Adrenal gland (tissue), 12 donors: ENCODE data around the gene IRX2. TPM values are rescaled to one million over a fixed set of nuclear protein-coding genes. Genes with fewer than 3 reads are reported as not detected.
A peak's percentile ranks its signal among the peaks of the same experiment; 100 is the strongest.

Experiments
- DNase-seq, 7 donors: peaks; one replicate each; pipeline ENCODE4 v3.0.0-alpha.2; 2019 to 2020
- H3K27ac ChIP-seq, 5 donors: fragments of 200-600 bp; sonication (generic) in 4 of 5; 1 replicate in 3 of 5; 2 replicates in 2 of 5; pipeline versions ENCODE4 v1.5.1 to v1.8.0; 2016 to 2020; ENCODE audit warnings: mild to moderate bottlenecking in 1 of 5
- H3K27me3 ChIP-seq: fragments of 200-600 bp; 2 replicates; pipeline ENCODE4 v1.8.0; 2021
- H3K36me3 ChIP-seq, 2 donors: fragments of 200-600 bp; replicated peaks in 1 of 2; 1 replicate in 1 of 2; 2 replicates in 1 of 2; pipeline versions ENCODE4 v1.5.1 to v1.8.0; 2018 to 2022
- H3K4me1 ChIP-seq, 2 donors: fragments of 200-600 bp; replicated peaks in 1 of 2; 1 replicate in 1 of 2; 2 replicates in 1 of 2; pipeline versions ENCODE4 v1.5.1 to v1.8.0; 2018 to 2021
- H3K4me3 ChIP-seq, 4 donors: fragments of 200-600 bp; sonication (generic) in 3 of 4; one replicate each; pipeline ENCODE4 v1.5.1; 2016 to 2018
- H3K9me3 ChIP-seq, 3 donors: fragments of 200-600 bp; sonication (generic) in 1 of 3; replicated peaks in 1 of 3; 1 replicate in 2 of 3; 2 replicates in 1 of 3; pipeline versions ENCODE4 v1.5.1 to v1.8.0; 2016 to 2021
- CTCF ChIP-seq, 6 experiments: fragments of 450-650 bp in 4 of 6; fragments of 200-600 bp in 2 of 6; sonication (generic) in 1 of 6; IDR thresholded peaks; 1 replicate in 5 of 6; 2 replicates in 1 of 6; pipeline versions ENCODE4 v1.5.1 to v1.8.0; 2016 to 2021; ENCODE audit warnings: antibody characterized with exemption in 6 of 6, mild to moderate bottlenecking in 2 of 6, moderate library complexity in 1 of 6
- POLR2A ChIP-seq, 2 donors: fragments of 450-650 bp; IDR thresholded peaks; one replicate each; pipeline ENCODE4 v1.6.1; 2017; ENCODE audit warnings: antibody characterized with exemption in 2 of 2, mild to moderate bottlenecking in 2 of 2, moderate library complexity in 1 of 2
- WGBS, 4 donors: extraction: QIAGEN DNeasy Blood & Tissue Kit in 2 of 4; methylation state at CpG; one replicate each; pipeline versions ENCODE4 v1.1.5 to v1.1.7; 2013 to 2017; 5-methylcytosine and 5-hydroxymethylcytosine counted together
- intact Hi-C, 2 donors: fragments of 100-400 bp; cut with DNase I; formaldehyde crosslinking; loops; one replicate each; pipeline versions ENCODE4 v1.14.1 to v1.15.0; 2022 to 2023
- polyA plus RNA-seq, 3 donors: library from polyadenylated mRNA; stranded (reverse); fragments of 200-250 nt in 2 of 3; fragments of 350-450 nt in 1 of 3; fragmentation: Illumina TruSeq in 1 of 3; extraction: RNeasy Lipid Tissue Mini Kit (QIAGEN cat#74804) in 1 of 3; gene quantifications; one replicate each; pipeline ENCODE4 v1.2.3, GENCODE V29; 2013 to 2014
- total RNA-seq, 9 donors: library from RNA; depleted of rRNA in 4 of 9; stranded (reverse); fragments of >200 nt in 4 of 9; fragments of 120-200 nt in 1 of 9; fragmentation: NEBNext Ultra II Directional in 1 of 9; extraction: Animal tissue kit (Norgen Biotek cat#: 25700) in 1 of 9; gene quantifications; one replicate each; pipeline versions ENCODE4 v1.1.0 to v1.2.4, GENCODE V29; 2013 to 2023
- donor health status: healthy with polysubstance abuse.
- donor health status: Bipolar disorder and iron deficiency.
- donor health status: DM: yes; HTN: yes; CAD: no.
- donor health status: DM: no; HTN: no; CAD: no.
- donor health status: DM: no; HTN: no; CAD: no.
- donor health status: DM: yes; HTN: yes; CAD: no.

The IRX2 gene
- total and polyA plus RNA-seq, 12 donors = 0.08 to 0.40 (median 0.15) TPM; not detected in 4

DNA sequence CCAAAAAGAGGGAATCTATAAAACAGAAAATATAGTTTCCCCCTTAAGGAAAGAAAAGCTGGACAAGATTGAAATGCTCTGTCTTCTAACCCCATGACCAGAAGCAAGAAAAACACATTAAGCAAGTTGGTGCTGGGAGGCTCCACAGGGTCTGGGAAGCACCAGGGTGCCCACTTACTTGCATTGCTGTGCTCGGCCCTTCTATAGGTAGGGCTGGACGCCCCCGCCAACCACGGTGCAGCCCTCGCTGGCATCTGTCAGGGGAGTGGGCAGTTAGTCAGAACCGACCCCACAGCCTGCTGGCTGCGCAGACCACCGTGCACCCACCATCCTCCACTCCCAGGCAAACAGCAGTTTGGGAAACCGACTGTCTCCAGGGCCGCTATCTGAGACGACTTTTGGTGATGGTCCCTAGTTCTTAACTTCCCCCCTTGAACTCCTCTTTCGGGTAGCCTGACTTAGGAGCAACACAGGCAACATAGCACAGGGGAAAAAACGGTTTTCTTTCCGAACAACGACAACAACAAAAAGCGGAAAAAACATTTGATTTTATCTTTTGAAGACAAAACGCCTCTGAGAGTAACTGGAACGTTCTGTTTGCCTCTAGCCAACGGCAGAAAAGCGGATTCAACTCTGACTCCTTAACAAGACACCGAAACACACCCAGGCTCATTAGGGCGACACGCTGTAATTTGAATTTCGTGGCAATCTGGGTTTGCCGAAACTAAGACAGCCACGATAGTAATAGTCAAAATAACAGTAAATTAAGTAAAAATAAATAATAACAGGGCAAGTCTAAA, 3.9 kb downstream of the IRX2 start:
- no peaks in the 10 kb centered on the region for H3K36me3 ChIP-seq
- H3K27me3 ChIP-seq = peaks cover 89% of the 10 kb centered on the region
- H3K4me1 ChIP-seq = no peaks in the 10 kb centered on the region
- no peak overlapping the region for H3K27ac ChIP-seq
- no peak overlapping the region for H3K4me3 ChIP-seq
- DNase-seq = peak in 1 of 7 donors; percentile 24
- no peak for TF ChIP-seq CTCF (IDR thresholded peaks at IDR 0.05)
- TF ChIP-seq POLR2A (IDR thresholded peaks at IDR 0.05) = no peak
- 9 to 24% (median 12%) methylated on average over 22 to 26 of the region's 26 CpGs for WGBS, 4 donors
- intact Hi-C loops = no loop called here
- no peaks in the 10 kb centered on the region for H3K9me3 ChIP-seq

DNA sequence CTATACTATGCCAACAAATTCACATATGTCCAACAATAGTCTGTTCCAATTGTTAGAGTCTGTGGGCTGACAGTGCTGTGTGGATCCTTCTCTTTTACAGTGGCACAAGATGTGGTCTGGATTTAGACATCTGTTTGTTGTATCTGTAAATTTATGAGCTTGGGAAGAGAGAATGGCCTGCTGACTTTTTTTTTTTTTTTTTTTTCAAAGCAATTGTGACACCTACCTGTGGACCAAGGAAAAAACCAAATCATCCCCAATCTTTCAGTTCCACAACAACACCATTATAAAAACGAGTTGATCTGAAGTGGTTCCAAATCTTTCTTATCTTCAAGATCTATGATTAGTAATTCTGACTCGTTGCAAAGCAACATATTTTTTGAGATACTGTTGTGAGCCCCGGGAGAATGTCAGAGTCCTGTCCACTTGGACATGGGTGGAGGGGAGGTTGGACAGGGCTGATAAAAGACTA, 4.9 kb downstream of the IRX2 start:
- TF ChIP-seq CTCF (IDR thresholded peaks at IDR 0.05) (no peak), POLR2A (IDR thresholded peaks at IDR 0.05) (no peak)
- WGBS, 4 donors = 11 to 20% (median 17%) methylated on average over 3 of the region's 3 CpGs
- Histone ChIP-seq H3K27me3 (peaks cover 90% of the 10 kb centered on the region), H3K36me3 (no peaks in the 10 kb centered on the region), H3K4me1 (no peaks in the 10 kb centered on the region), H3K4me3 (no peak overlapping the region), H3K9me3 (no peaks in the 10 kb centered on the region), H3K27ac (no peak overlapping the region)
- intact Hi-C loops = no loop called here
- DNase-seq = peak in 1 of 7 donors; percentile 11

GRCh38 chr5:2744485-2744884, 7.0 kb downstream of the IRX2 start:
- Histone ChIP-seq H3K4me3 (no peak overlapping the region), H3K4me1 (no peaks in the 10 kb centered on the region), H3K27me3 (peaks cover 94% of the 10 kb centered on the region), H3K9me3 (no peaks in the 10 kb centered on the region), H3K36me3 (no peaks in the 10 kb centered on the region), H3K27ac (no peak overlapping the region)
- DNase-seq = no peak
- intact Hi-C loops = no loop called here
- TF ChIP-seq CTCF (IDR thresholded peaks at IDR 0.05) (no peak), POLR2A (IDR thresholded peaks at IDR 0.05) (no peak)
- 28 to 43% (median 42%) methylated on average over 2 of the region's 2 CpGs for WGBS, 4 donors

DNA sequence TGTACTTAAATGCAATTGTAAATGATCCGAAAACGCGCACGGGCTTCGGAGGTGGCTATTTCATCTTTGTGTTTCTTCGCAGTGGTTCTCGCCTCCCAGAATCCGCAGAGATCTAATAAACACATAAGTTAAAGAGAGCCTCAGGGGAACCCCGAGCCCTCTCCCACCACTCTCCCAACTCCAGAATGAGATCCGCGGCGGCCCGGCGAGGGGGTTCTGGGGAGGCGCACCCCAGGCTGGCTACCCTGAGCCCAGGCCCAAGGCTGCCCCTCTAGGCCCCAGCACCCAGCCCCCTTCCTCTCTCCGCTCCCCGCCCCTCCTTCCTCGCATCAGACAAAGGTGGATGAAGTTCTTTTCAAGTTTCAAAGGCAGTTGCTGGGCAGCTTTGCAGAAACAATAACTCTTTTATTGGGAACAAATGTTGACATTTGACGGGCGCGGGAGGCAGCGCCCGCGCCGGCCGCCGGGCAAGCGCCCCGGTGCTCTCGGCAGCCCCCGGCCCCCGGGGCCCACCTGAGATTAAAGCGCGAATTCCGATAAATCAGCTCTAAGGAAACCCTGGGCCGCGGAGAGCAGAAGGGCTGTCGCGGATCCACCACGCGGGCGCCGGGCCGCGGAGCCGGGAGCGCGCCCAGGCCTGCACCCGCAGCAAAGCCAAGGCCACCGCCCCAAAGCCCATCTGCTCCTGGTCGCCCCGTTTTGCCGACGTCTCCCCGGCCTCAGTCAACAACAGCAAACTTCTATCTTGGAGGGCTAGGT, 8.4 kb downstream of the IRX2 start:
- intact Hi-C loops = no loop called here
- WGBS, 4 donors = 7 to 12% (median 10%) methylated on average over 27 to 55 of the region's 55 CpGs
- peaks cover 94% of the 10 kb centered on the region for H3K27me3 ChIP-seq
- TF ChIP-seq CTCF (IDR thresholded peaks at IDR 0.05) (no peak), POLR2A (IDR thresholded peaks at IDR 0.05) (no peak)
- no peak overlapping the region for H3K27ac ChIP-seq
- no peak overlapping the region for H3K4me3 ChIP-seq
- H3K36me3 ChIP-seq = no peaks in the 10 kb centered on the region
- no peaks in the 10 kb centered on the region for H3K4me1 ChIP-seq
- DNase-seq = peak in 1 of 7 donors; percentile 14
- no peaks in the 10 kb centered on the region for H3K9me3 ChIP-seq
